ENCODE results near the gene ZNF19. TPM values are rescaled to one million over a fixed set of nuclear protein-coding genes. Genes with fewer than 3 reads are reported as not detected.
A peak's percentile ranks its signal among the peaks of the same experiment; 100 is the strongest.

Gene ZNF19
- polyA plus RNA-seq, 2 of the 4 experiments (the other 2 are of a cell fraction), result 2.4 to 3.9 TPM

- no peak overlapping the region for H3K4me2 ChIP-seq
- H3K4me1 ChIP-seq, result no peaks in the 10 kb centered on the region
- no peak for DNase-seq (ENCODE audit: low read depth in 1 of 2, low spot score in 1 of 2)
- no peak overlapping the region for H3K27ac ChIP-seq
- ChIA-PET POLR2A (interaction anchor here (0.6 kb wide), 1 partner anchor 33 kb away, joined by 3 read pairs; no protein-coding TSS in a partner anchor), CTCF (interaction anchor here (1.2 to 5.0 kb wide), 3 partner anchors 33 to 119 kb away, joined by 3 to 23 read pairs (median 4); no protein-coding TSS in a partner anchor)
- 48% methylated on average over 3 of the region's 3 CpGs for WGBS (ENCODE audit: missing lambda C conversion rate)
- no peak for TF ChIP-seq HMGXB4 (CRISPR knock-in tag; IDR thresholded peaks at IDR 0.05; ENCODE audit: borderline replicate concordance)
- no peak for TF ChIP-seq MAZ (IDR thresholded peaks at IDR 0.05; ENCODE audit: borderline replicate concordance, low read depth, low read length)
- no peak for TF ChIP-seq GATA3 (IDR thresholded peaks at IDR 0.05; ENCODE audit: borderline replicate concordance)
- TF ChIP-seq HES2 (IDR thresholded peaks at IDR 0.05), result no peak
- TF ChIP-seq, protein P1, sequence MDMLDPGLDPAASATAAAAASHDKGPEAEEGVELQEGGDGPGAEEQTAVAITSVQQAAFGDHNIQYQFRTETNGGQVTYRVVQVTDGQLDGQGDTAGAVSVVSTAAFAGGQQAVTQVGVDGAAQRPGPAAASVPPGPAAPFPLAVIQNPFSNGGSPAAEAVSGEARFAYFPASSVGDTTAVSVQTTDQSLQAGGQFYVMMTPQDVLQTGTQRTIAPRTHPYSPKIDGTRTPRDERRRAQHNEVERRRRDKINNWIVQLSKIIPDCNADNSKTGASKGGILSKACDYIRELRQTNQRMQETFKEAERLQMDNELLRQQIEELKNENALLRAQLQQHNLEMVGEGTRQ (IDR thresholded peaks at IDR 0.05), result no peak
- TF ChIP-seq CBX8 (IDR thresholded peaks at IDR 0.05), result no peak
- TF ChIP-seq RAD21 (conservative IDR thresholded peaks at IDR 0.05 in 1 of 2, IDR thresholded peaks at IDR 0.05 in 1 of 2), result no peak
- no peak for TF ChIP-seq RCOR1 (IDR thresholded peaks at IDR 0.05; ENCODE audit: low read depth, low read length)
- TF ChIP-seq ZC3H11A (IDR thresholded peaks at IDR 0.05), result no peak
- TF ChIP-seq RNF2 (IDR thresholded peaks at IDR 0.05; ENCODE audit: borderline replicate concordance, low read depth), result no peak
- TF ChIP-seq HOXB5 (CRISPR knock-in tag; IDR thresholded peaks at IDR 0.05), result no peak
- no peak for TF ChIP-seq BCL3 (IDR thresholded peaks at IDR 0.05)
- TF ChIP-seq CHD2 (IDR thresholded peaks at IDR 0.05; ENCODE audit: low read length, partially characterized antibody), result no peak
- no peak for TF ChIP-seq PBX3 (IDR thresholded peaks at IDR 0.05)
- no peak for ATAC-seq
- no peak for FAIRE-seq
- H3K9me3 ChIP-seq, result no peaks in the 10 kb centered on the region
- H3K4me3 ChIP-seq, result no peak overlapping the region
These were observed 43.2 kb upstream of the ZNF19 start for GRCh38 chr16:71532366-71532765.

DNA sequence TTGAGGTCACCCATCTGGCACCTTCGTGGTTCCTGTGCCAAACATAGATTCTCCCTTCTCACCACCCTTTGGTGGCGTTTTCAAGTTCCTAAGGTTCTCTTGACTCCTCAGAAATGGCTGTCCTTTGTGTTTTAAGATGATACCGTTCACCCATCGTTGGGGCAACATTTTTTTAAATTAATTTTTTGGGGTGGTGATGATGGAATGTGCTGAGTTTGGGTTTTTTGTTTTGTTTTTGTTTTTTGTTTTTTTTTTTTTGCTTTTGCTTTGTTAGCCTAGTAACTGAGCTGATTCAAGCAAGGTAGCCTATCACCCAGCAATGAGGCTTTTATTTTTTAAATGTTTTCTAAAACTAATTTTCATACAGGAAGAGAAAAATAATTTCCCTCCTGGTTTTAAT lies 39.7 kb upstream of the ZNF19 start:
- ChIA-PET CTCF (interaction anchor here (0.6 to 5.0 kb wide), 3 partner anchors 29 to 116 kb away, joined by 4 to 23 read pairs (median 5); no protein-coding TSS in a partner anchor), POLR2A (no interaction called here)
- no peak for FAIRE-seq
- Histone ChIP-seq H3K4me3 (no peak overlapping the region), H3K4me2 (no peak overlapping the region), H3K27ac (no peak overlapping the region), H3K9me3 (no peaks in the 10 kb centered on the region), H3K4me1 (peaks cover 4% of the 10 kb centered on the region; the same call in 1 of the 3 replicates)
- 20% methylated on average over 4 of the region's 4 CpGs for WGBS (ENCODE audit: missing lambda C conversion rate)
- no peak for ATAC-seq
- TF ChIP-seq MAFK (IDR thresholded peaks at IDR 0.05; ENCODE audit: partially characterized antibody) (peak; percentile 47), JUNB (IDR thresholded peaks at IDR 0.05) (no peak)
- no peak for DNase-seq (ENCODE audit: low read depth in 1 of 2, low spot score in 1 of 2)

DNA sequence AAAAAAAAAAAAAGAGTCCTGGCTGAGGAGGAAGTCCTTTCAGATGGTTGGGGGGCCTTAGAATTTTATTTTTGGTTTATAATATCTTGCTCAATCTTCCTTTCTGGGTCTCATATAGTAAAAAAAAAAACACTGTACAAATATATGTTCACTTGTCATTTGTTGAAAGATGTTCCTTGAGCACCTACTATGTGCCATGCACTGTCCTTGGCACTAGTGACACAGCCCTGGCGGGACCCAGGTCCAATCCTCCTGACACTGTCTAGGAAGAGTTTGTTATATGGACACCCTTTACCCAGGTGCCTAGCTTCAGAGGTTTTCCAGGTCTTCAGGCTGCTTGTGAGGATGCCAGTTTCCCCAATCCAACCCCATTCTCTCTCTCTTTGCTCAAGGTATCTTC lies 39.1 kb upstream of the ZNF19 start:
- CTCF ChIA-PET, result interaction anchor here (0.6 to 5.0 kb wide), 4 partner anchors 11 to 116 kb away, joined by 4 to 23 read pairs (median 8); no protein-coding TSS in a partner anchor
- WGBS (ENCODE audit: missing lambda C conversion rate), result 38% methylated on average over 1 of the region's 1 CpG
- DNase-seq (ENCODE audit: low read depth in 1 of 2, low spot score in 1 of 2) (no peak), FAIRE-seq (no peak), ATAC-seq (no peak)
- Histone ChIP-seq H3K4me3 (no peak overlapping the region), H3K9me3 (no peaks in the 10 kb centered on the region), H3K4me1 (peaks cover 4% of the 10 kb centered on the region; the same call in 1 of the 3 replicates), H3K27ac (no peak overlapping the region), H3K4me2 (no peak overlapping the region)
- POLR2A ChIA-PET, result no interaction called here
- TF ChIP-seq FOSL2 (IDR thresholded peaks at IDR 0.05) (no peak), FOSL2 (CRISPR knock-in tag; IDR thresholded peaks at IDR 0.05) (no peak), BHLHE40 (IDR thresholded peaks at IDR 0.05; ENCODE audit: low read depth, low read length) (no peak), CBX2 (IDR thresholded peaks at IDR 0.05; ENCODE audit: borderline replicate concordance, low read depth) (no peak), RAD21 (conservative IDR thresholded peaks at IDR 0.05 in 1 of 2, IDR thresholded peaks at IDR 0.05 in 1 of 2) (no peak), EHMT2 (IDR thresholded peaks at IDR 0.05; ENCODE audit: low read depth) (no peak), BCL3 (IDR thresholded peaks at IDR 0.05) (no peak), HEYL (CRISPR knock-in tag; IDR thresholded peaks at IDR 0.05) (no peak), ELK1 (IDR thresholded peaks at IDR 0.05; ENCODE audit: low read depth, low read length) (no peak), ZC3H11A (IDR thresholded peaks at IDR 0.05) (no peak), MAZ (IDR thresholded peaks at IDR 0.05; ENCODE audit: borderline replicate concordance, low read depth, low read length) (no peak), PHF8 (IDR thresholded peaks at IDR 0.05; ENCODE audit: borderline replicate concordance, low read depth) (no peak)
- TF ChIP-seq, protein P1 (IDR thresholded peaks at IDR 0.05), result no peak
